GM23338 (cell line): ENCODE measurements around the gene RPTOR. TPM values are rescaled to one million over a fixed set of nuclear protein-coding genes. Genes with fewer than 3 reads are reported as not detected.

Source experiments
- ATAC-seq: fragments of 200-7000 bp; cut with Tn5 transposase; 3 replicates; pipeline ENCODE4 v1.9.1; 2020
- DNase-seq: peaks from one replicate; pipeline ENCODE4 v3.0.0-alpha.2; 2015; ENCODE audit warnings: low spot score
- H2AFZ ChIP-seq: fragments of 200-600 bp; sonication (generic); 2 replicates; pipeline ENCODE4 v1.8.0; 2016; ENCODE audit warnings: antibody characterized with exemption, mild to moderate bottlenecking, moderate library complexity
- H3F3A ChIP-seq: fragments of 200-600 bp; sonication (generic); replicated peaks from 2 replicates; pipeline ENCODE4 v1.8.0; 2017; ENCODE audit warnings: antibody characterized with exemption, mixed run types, low read depth
- H3K27ac ChIP-seq: fragments of 200-600 bp; sonication (generic); 2 replicates; pipeline ENCODE4 v1.6.1; 2016; ENCODE audit warnings: low read depth
- H3K27me3 ChIP-seq: fragments of 200-600 bp; sonication (generic); 2 replicates; pipeline ENCODE4 v1.8.0; 2016; ENCODE audit warnings: mild to moderate bottlenecking, mixed run types, moderate library complexity; ENCODE audit not compliant: insufficient read depth
- H3K36me3 ChIP-seq: fragments of 200-600 bp; sonication (generic); 2 replicates; pipeline ENCODE4 v1.8.0; 2016; ENCODE audit warnings: mild to moderate bottlenecking; ENCODE audit not compliant: insufficient read depth
- H3K4me1 ChIP-seq: fragments of 200-600 bp; sonication (generic); 2 replicates; pipeline ENCODE4 v1.8.0; 2016; ENCODE audit warnings: mild to moderate bottlenecking, moderate library complexity; ENCODE audit not compliant: insufficient read depth
- H3K4me2 ChIP-seq: fragments of 200-600 bp; sonication (generic); 2 replicates; pipeline ENCODE4 v1.7.1; 2017; ENCODE audit warnings: mixed run types
- H3K4me3 ChIP-seq: fragments of 200-600 bp; sonication (generic); 2 replicates; pipeline ENCODE4 v1.6.1; 2016; ENCODE audit warnings: mixed run types
- H3K79me2 ChIP-seq: fragments of 200-600 bp; sonication (generic); replicated peaks from 2 replicates; pipeline ENCODE4 v1.8.0; 2017; ENCODE audit warnings: mild to moderate bottlenecking; ENCODE audit not compliant: insufficient read depth
- H3K9me2 ChIP-seq: fragments of 200-600 bp; sonication (generic); 2 replicates; pipeline ENCODE4 v1.8.0; 2017; ENCODE audit not compliant: insufficient read depth
- H4K20me1 ChIP-seq: fragments of 200-600 bp; sonication (generic); replicated peaks from 2 replicates; pipeline ENCODE4 v1.8.0; 2017; ENCODE audit warnings: mild to moderate bottlenecking; ENCODE audit not compliant: insufficient read depth
- H3K27ac Mint-ChIP-seq: 2 replicates; pipeline ENCODE4 v1.8.0; 2020; ENCODE audit warnings: inconsistent platforms, mild to moderate bottlenecking, moderate library complexity, mixed read lengths
- H3K27me3 Mint-ChIP-seq: 3 replicates; pipeline ENCODE4 v1.8.0; 2022; ENCODE audit warnings: low read depth, mild to moderate bottlenecking, moderate library complexity, mixed read lengths, inconsistent platforms; ENCODE audit not compliant: insufficient read depth, poor library complexity
- H3K36me3 Mint-ChIP-seq: 3 replicates; pipeline ENCODE4 v1.8.0; 2021; ENCODE audit warnings: low read depth, mild to moderate bottlenecking, inconsistent platforms, moderate library complexity, mixed read lengths
- H3K4me1 Mint-ChIP-seq: 3 replicates; pipeline ENCODE4 v1.8.0; 2020; ENCODE audit warnings: mild to moderate bottlenecking, inconsistent platforms, mixed read lengths
- H3K4me3 Mint-ChIP-seq: 3 replicates; pipeline ENCODE4 v1.8.0; 2021; ENCODE audit warnings: moderate library complexity, mild to moderate bottlenecking, inconsistent platforms, mixed read lengths
- H3K9me3 Mint-ChIP-seq: 3 replicates; pipeline ENCODE4 v1.8.0; 2020; ENCODE audit warnings: moderate library complexity, mild to moderate bottlenecking, inconsistent platforms, mixed read lengths
- CREB1 ChIP-seq: fragments of 250-450 bp; sonication (Bioruptor Pico); IDR thresholded peaks from 2 replicates; pipeline ENCODE4 v1.5.0; 2020; ENCODE audit warnings: low read depth, mild to moderate bottlenecking, moderate library complexity
- EZH2 ChIP-seq: fragments of 200-600 bp; sonication (generic); IDR thresholded peaks from one replicate; pipeline ENCODE4 v1.8.0; 2017; ENCODE audit warnings: antibody characterized with exemption, mild to moderate bottlenecking, low read depth; ENCODE audit not compliant: unreplicated experiment
- EZH2phosphoT487 ChIP-seq: fragments of 200-600 bp; sonication (generic); IDR thresholded peaks from one replicate; pipeline ENCODE4 v1.8.1; 2018; ENCODE audit warnings: antibody characterized with exemption; ENCODE audit not compliant: unreplicated experiment
- JUNB ChIP-seq: IDR thresholded peaks from one replicate; pipeline ENCODE4 v1.6.1; 2016; ENCODE audit warnings: antibody characterized with exemption; ENCODE audit not compliant: unreplicated experiment
- NANOG ChIP-seq: IDR thresholded peaks from 2 replicates; pipeline ENCODE4 v1.6.1; 2016; ENCODE audit warnings: antibody characterized with exemption, borderline replicate concordance
- POLR2AphosphoS5 ChIP-seq: IDR thresholded peaks from 2 replicates; pipeline ENCODE4 v1.6.1; 2016; ENCODE audit warnings: antibody characterized with exemption, low read depth
- STAT1 ChIP-seq: IDR thresholded peaks from one replicate; pipeline ENCODE4 v1.6.1; 2016; ENCODE audit warnings: antibody characterized with exemption; ENCODE audit not compliant: unreplicated experiment
- ZNF114 ChIP-seq: fragments of 250-450 bp; sonication (Bioruptor Pico); IDR thresholded peaks from 2 replicates; pipeline ENCODE4 v1.5.0; 2020; ENCODE audit warnings: mild to moderate bottlenecking, moderate library complexity
- ZNF331 ChIP-seq: fragments of 250-450 bp; sonication (Bioruptor Pico); IDR thresholded peaks from 2 replicates; pipeline ENCODE4 v1.5.0; 2020; ENCODE audit warnings: low read depth, mild to moderate bottlenecking, moderate library complexity
- polyA plus RNA-seq: library from polyadenylated mRNA; unstranded; fragments of >200 nt; fragmentation: Nextera tagmentation; extraction: Ambion mirVana; gene quantifications from 2 replicates; pipeline ENCODE4 v1.2.1, GENCODE V29; 2016
- total RNA-seq: library from RNA; depleted of rRNA; stranded (reverse); fragments of >200 nt; shearing (Covaris generic); gene quantifications from 2 replicates; pipeline ENCODE4 v1.2.3, GENCODE V29; 2014
- TF ChIP-seq, protein P1 (sequence below): IDR thresholded peaks from 2 replicates; pipeline ENCODE4 v1.6.1; 2016; ENCODE audit warnings: antibody characterized with exemption
- TF ChIP-seq, protein P2 (sequence below): IDR thresholded peaks from one replicate; pipeline ENCODE4 v1.6.1; 2018; ENCODE audit warnings: antibody characterized with exemption; ENCODE audit not compliant: unreplicated experiment
- TF ChIP-seq, protein P3 (sequence below), 2 experiments: fragments of 200-600 bp in 1 of 2; sonication (generic) in 1 of 2; conservative IDR thresholded peaks; 2 replicates each; pipeline versions ENCODE4 v1.5.1 to v1.6.1; 2016 to 2017; ENCODE audit warnings: antibody characterized with exemption in 2 of 2, low read depth in 2 of 2, mild to moderate bottlenecking in 2 of 2, moderate library complexity in 1 of 2

The RPTOR gene
- total and polyA plus RNA-seq, 2 experiments from 2014 or later, result 9.5 to 38.0 TPM

DNA sequence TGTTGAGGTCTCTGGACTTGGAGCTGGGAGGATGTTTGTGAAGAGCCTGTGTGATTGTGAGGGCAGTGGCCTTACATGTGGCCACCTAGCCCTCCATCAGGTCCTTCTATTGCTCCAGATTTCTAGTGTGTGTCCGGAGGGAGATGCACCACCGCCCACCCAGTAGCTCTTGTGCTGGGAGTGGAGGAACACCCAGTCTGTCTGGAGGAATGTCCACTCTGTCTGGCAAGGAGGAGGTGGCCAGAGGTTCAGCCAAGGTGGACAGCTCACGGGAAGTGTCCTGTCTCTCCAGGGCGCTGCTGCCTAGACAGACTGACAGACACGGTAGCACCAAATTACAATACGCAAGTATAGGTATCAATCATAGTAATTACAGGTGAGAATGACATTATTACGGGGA lies 10.6 kb downstream of the RPTOR start (continued):
- TF ChIP-seq, protein P1, sequence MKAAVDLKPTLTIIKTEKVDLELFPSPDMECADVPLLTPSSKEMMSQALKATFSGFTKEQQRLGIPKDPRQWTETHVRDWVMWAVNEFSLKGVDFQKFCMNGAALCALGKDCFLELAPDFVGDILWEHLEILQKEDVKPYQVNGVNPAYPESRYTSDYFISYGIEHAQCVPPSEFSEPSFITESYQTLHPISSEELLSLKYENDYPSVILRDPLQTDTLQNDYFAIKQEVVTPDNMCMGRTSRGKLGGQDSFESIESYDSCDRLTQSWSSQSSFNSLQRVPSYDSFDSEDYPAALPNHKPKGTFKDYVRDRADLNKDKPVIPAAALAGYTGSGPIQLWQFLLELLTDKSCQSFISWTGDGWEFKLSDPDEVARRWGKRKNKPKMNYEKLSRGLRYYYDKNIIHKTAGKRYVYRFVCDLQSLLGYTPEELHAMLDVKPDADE, result no peak

DNA sequence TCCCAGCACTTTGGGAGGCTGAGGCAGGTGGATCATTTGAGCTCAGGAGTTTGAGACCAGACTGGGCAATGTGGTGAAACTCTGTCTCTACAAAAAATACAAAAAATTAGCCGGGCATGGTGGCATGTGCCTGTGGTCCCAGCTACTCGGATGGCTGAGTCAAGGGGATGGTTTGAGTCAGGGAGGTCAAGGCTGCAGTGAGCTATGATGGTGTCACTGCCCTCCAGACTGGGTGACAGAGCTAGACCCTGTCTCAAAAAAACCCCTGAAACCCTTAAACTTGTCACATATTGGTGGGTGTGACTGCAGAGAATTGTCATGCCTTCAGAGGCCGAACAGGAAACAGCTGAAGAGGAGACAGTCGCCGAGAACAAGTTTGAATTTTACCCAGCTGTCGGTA lies 13.4 kb downstream of the RPTOR start:
- DNase-seq (no peak), ATAC-seq (no peak)
- Histone ChIP-seq H3K4me2 (no peak overlapping the region), H3F3A (no peaks in the 10 kb centered on the region), H3K4me1 (no peaks in the 10 kb centered on the region), H3K36me3 (no peaks in the 10 kb centered on the region), H2AFZ (no peak overlapping the region), H3K4me3 (no peak overlapping the region), H4K20me1 (peaks cover 85% of the 10 kb centered on the region), H3K79me2 (peaks cover 53% of the 10 kb centered on the region), H3K27ac (no peak overlapping the region), H3K27me3 (peaks cover 18% of the 10 kb centered on the region), H3K9me2 (no peaks in the 10 kb centered on the region)
- no peaks in the 10 kb centered on the region for H3K9me3 Mint-ChIP-seq
- H3K27me3 Mint-ChIP-seq, result peaks cover 31% of the 10 kb centered on the region
- H3K27ac Mint-ChIP-seq, result no peak overlapping the region
- no peaks in the 10 kb centered on the region for H3K4me1 Mint-ChIP-seq
- H3K4me3 Mint-ChIP-seq, result no peak overlapping the region
- no peaks in the 10 kb centered on the region for H3K36me3 Mint-ChIP-seq
- TF ChIP-seq STAT1, result no peak
- TF ChIP-seq, protein P2, sequence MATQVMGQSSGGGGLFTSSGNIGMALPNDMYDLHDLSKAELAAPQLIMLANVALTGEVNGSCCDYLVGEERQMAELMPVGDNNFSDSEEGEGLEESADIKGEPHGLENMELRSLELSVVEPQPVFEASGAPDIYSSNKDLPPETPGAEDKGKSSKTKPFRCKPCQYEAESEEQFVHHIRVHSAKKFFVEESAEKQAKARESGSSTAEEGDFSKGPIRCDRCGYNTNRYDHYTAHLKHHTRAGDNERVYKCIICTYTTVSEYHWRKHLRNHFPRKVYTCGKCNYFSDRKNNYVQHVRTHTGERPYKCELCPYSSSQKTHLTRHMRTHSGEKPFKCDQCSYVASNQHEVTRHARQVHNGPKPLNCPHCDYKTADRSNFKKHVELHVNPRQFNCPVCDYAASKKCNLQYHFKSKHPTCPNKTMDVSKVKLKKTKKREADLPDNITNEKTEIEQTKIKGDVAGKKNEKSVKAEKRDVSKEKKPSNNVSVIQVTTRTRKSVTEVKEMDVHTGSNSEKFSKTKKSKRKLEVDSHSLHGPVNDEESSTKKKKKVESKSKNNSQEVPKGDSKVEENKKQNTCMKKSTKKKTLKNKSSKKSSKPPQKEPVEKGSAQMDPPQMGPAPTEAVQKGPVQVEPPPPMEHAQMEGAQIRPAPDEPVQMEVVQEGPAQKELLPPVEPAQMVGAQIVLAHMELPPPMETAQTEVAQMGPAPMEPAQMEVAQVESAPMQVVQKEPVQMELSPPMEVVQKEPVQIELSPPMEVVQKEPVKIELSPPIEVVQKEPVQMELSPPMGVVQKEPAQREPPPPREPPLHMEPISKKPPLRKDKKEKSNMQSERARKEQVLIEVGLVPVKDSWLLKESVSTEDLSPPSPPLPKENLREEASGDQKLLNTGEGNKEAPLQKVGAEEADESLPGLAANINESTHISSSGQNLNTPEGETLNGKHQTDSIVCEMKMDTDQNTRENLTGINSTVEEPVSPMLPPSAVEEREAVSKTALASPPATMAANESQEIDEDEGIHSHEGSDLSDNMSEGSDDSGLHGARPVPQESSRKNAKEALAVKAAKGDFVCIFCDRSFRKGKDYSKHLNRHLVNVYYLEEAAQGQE, result no peak
- no peak for TF ChIP-seq EZH2phosphoT487
- no peak for TF ChIP-seq NANOG
- TF ChIP-seq, protein P1, result no peak
- no peak for TF ChIP-seq JUNB
- no peak for TF ChIP-seq ZNF114 (CRISPR knock-in tag)
- TF ChIP-seq CREB1 (CRISPR knock-in tag), result no peak
- TF ChIP-seq, protein P3, sequence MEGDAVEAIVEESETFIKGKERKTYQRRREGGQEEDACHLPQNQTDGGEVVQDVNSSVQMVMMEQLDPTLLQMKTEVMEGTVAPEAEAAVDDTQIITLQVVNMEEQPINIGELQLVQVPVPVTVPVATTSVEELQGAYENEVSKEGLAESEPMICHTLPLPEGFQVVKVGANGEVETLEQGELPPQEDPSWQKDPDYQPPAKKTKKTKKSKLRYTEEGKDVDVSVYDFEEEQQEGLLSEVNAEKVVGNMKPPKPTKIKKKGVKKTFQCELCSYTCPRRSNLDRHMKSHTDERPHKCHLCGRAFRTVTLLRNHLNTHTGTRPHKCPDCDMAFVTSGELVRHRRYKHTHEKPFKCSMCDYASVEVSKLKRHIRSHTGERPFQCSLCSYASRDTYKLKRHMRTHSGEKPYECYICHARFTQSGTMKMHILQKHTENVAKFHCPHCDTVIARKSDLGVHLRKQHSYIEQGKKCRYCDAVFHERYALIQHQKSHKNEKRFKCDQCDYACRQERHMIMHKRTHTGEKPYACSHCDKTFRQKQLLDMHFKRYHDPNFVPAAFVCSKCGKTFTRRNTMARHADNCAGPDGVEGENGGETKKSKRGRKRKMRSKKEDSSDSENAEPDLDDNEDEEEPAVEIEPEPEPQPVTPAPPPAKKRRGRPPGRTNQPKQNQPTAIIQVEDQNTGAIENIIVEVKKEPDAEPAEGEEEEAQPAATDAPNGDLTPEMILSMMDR (conservative IDR thresholded peaks at IDR 0.05; ENCODE audit: low read depth in 2 of 2), result no peak
- no peak for TF ChIP-seq POLR2AphosphoS5
- TF ChIP-seq EZH2, result no peak
- no peak for TF ChIP-seq ZNF331
